G401 (cell line): Measurements from ENCODE around the gene HNF4A. TPM values are rescaled to one million over a fixed set of nuclear protein-coding genes. Genes with fewer than 3 reads are reported as not detected.

Experiments
- DNase-seq: peaks from one replicate; pipeline ENCODE4 v3.0.0-alpha.2; 2015; ENCODE audit warnings: low spot score
- in situ Hi-C: cut with HindIII; loops from 2 replicates; pipeline ENCODE4 v1.10.0; 2016; ENCODE audit warnings: low sequenced_read_pairs, mixed read lengths
- total RNA-seq: library from RNA; depleted of rRNA; stranded (reverse); fragments of >200 nt; shearing (Covaris generic); gene quantifications from 2 replicates; pipeline ENCODE4 v1.2.3, GENCODE V29; 2014

The HNF4A gene
- total RNA-seq, 1 experiment from 2014 or later, result 0.17 TPM

DNA sequence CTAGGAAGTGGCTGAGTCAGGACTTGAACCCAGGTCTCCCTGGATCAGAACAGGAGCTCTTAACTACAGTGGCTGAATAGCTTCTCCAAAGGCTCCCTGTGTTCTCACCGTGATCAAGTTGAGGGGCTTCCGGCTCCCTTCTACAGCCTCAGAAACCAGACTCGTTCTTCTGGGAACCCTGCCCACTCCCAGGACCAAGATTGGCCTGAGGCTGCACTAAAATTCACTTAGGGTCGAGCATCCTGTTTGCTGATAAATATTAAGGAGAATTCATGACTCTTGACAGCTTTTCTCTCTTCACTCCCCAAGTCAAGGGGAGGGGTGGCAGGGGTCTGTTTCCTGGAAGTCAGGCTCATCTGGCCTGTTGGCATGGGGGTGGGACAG lies 75.6 kb downstream of the HNF4A start:
- DNase-seq, result no peak
- in situ Hi-C loops, result no loop called here

DNA sequence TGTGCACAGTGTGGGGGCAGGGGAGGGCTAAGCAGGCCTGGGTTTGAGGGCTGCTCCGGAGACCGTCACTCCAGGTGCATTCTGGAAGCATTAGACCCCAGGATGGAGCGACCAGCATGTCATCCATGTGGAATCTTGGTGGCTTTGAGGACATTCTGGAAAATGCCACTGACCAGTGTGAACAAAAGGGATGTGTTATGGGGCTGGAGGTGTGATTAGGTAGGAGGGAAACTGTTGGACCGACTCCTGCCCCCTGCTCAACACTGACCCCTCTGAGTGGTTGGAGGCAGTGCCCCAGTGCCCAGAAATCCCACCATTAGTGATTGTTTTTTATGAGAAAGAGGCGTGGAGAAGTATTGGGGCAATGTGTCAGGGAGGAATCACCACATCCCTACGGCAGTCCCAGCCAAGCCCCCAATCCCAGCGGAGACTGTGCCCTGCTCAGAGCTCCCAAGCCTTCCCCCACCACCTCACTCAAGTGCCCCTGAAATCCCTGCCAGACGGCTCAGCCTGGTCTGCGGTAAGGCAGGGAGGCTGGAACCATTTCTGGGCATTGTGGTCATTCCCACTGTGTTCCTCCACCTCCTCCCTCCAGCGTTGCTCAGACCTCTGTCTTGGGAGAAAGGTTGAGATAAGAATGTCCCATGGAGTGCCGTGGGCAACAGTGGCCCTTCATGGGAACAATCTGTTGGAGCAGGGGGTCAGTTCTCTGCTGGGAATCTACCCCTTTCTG lies 76.2 kb downstream of the HNF4A start:
- in situ Hi-C loops, result no loop called here
- no peak for DNase-seq

DNA sequence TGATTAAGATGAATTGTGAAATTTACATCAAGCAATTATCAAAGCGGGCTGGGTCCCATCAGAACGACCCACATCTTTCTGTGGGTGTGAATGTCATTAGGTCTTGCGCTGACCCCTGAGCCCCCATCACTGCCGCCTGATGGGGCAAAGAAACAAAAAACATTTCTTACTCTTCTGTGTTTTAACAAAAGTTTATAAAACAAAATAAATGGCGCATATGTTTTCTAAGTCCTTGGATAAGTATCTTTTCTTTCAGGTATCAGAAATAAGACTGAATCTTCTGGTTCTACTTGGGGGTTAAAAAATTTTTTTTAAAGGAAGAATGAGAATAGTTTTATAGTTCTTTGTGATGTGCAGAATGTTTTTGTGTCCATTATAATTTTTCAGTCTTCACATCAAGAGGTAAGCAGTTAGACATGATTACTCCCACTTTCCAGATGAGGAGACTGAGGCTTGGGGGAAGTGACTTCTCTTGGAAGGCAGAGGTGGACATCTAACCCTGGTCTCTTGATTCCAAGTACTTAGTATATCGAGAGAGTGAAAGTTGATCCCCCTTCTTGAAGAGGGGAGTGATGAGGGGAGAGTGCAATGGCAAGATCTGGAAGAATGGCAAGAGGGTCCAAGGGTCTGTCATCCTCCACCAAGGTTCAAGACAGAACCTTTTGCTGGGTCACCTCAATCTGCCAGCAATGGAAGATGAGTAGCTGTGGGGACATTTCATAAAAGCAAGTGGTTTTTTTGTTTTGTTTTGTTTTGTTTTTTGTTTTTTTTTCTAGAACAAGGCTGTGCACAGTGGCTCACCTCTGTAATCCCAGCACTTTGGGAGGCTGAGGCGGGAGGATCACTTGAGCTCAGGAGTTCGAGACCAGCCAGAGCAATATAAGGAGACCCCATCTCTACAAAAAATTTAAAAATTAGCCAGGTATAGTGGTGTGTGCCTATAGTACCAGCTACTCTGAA lies 77.4 kb downstream of the HNF4A start:
- in situ Hi-C loops, result no loop called here
- no peak for DNase-seq

DNA sequence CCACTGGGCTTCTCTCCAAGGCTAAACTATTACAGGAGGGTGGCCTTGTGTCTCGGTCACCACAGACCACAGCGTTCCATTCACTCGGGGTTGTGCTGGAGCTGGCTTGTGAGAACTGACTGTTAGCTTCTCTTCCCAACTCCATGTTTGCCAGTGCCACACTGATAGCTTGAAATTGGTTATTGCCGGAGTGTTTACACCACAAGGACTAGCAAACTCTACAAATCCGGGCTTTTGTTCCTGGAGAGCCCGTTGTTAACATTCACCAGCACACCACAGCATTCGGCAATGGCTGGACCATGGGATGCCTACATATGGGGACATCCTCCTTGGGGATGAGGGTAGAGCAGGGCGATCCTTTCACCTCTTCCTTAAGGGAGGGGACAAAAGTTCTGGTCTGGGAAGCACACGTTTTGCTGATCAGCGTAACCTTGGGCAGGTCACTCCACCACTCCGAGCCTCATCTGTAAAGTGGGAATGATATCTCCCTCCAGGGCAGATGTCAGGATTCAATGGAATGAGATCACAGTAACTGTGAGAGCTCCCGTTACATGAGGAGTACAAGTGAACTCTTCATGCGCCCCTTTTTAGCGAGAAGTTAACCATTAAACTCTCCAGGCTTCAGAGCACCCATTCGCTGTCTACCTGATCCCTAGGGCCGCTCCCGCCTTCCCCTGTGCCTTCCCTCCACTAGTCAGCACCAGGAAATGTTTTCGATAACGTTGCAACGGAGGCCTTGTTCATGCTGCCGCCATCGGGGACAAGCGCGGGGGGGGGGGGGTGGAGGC lies 78.4 kb downstream of the HNF4A start:
- in situ Hi-C loops, result no loop called here

DNA sequence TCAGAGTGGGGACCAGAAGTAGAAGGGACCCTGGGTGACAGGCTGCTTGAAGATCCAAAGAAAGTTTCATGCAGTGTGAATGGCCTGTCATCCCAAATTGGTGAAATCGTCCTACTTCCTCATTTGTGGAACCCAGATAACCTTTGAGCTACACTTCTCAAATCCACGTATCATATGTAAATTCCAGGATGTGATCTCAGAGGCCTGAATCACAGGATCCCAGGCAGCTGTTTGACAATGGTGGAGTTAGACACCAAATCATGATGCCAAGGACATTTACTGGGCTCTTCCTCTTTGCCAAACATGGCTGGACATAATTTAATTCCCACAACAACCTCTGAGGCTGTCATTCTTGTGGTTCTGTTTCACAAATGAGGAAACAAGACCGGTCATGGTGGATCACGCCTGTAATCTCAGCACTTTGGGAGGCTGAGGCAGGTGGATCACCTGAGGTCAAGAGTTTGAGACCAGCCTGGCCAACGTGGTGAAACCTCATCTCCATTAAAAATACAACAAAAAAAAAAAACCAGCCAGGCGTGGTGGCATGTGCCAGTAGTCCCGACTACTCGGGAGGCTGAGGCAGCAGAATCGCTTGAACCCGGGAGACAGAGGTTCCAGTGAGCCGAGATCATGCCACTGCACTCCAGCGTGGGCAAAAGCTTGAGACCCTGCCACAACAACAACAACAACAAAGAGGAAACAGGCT lies 80.3 kb downstream of the HNF4A start:
- DNase-seq, result no peak

More for the DNA sequence above, 78.4 kb downstream of the HNF4A start:
- DNase-seq, result no peak

DNA sequence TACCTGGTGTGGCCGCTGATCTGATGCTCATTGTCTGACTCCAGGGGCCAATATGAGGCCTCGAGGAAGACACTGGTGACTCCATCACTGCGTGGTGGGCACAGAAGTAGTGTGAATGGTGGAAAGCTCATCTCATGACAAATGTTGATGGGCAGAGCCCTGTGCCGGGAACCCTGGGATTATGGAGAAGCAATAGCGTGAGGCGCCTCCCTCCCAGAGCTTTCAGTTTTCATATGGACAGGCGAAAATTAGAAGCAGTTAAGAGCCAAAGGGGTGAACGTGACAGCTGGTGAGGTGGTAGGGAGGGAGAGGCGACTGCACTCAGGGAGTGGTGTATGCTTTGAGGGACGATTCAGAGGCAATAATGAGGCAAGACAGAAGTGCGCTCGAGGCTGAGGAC lies 80.9 kb downstream of the HNF4A start:
- in situ Hi-C loops, result no loop called here
- no peak for DNase-seq

More for the DNA sequence above, 80.3 kb downstream of the HNF4A start:
- in situ Hi-C loops, result no loop called here

DNA sequence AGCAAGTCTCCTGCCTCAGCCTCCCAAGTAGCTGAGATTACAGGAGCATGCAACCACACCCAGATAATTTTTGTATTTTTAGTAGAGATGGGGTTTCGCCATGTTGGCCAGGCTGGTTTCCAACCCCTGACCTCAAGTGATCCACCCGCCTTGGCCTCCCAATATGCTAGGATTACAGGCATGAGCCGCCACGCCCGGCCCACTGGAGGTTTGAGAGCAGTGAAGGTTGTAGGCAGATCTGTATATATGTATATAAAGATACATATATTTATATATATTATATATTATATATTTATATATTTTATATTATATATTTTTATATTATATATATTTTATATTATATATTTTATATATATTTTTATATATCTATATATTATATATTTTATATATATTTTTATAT lies 82.0 kb downstream of the HNF4A start:
- no peak for DNase-seq
- in situ Hi-C loops, result no loop called here

DNA sequence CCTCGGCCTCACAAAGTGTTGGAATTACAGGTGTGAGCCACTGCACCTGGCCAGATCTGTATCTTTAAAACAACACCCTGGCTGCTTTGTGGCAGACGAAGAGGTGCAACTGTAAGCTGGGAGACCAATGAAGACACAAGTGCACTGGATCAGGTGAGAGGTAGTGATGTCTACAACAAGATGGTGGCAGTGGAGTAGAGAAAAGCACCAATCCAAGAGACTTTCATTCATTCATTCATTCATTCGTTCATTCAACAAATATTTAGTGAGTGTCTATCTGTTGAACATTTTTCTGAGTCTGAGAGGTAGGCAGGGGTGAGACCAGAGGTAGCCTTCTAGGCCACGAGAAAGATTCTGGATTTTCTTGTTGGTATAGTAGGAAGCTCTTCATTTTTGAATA lies 83.3 kb downstream of the HNF4A start:
- in situ Hi-C loops, result no loop called here
- DNase-seq, result no peak

DNA sequence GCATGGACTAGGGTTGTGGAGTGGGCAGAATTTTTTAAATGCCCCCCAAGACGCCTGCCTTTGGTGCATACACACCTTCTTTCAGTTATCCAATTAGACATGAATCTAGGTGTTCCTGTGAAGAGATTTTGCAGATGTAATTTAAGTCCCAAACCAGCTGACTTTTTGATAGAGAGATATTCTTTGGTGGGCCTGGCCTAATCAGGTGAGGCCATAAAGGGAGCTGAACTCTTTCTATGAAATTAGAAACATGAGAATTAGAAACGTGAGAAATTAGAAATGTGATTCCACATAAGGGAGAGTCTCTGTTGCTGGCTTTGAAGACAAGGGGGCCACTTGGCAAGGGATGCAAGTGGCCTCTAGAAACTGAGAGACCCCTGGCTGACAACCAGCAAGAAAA lies 83.8 kb downstream of the HNF4A start:
- in situ Hi-C loops, result no loop called here
- DNase-seq, result no peak

DNA sequence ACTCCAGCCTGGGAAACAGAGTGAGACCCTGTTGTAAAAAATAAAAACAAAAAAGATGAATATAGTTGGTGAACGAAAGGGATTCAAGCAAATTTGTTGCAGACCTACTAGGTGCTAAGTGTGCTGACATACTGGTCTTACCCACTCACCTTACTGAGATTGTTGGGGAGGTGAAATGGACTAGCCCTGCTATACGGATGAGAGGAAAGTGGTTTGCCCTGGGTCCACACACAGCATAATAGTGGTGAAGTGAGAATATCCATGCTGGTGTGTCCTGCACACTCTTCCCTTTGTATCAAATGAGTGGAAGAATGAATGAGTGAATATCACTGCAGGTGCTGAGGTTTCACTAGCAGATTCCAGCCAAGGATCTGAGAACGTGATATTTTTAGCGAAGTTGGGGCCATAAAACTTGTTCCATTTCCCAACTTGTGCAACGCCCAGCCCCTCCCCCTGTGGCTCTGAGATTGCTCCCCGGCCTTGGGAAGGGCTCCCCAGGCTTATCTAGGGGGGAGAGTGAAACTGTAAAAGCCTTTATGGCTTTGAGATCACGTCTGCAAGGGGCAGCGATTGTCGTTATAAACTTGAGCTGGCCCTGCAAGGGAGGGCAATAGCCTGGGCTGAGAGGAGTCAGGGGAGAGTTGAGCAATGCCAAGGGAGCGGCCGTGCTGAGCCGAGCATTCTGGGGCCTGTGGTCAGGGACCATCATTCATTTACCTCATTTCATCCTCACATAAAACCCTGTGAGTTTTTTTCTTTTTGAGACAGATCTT lies 87.0 kb downstream of the HNF4A start:
- in situ Hi-C loops, result no loop called here
- DNase-seq, result no peak

DNA sequence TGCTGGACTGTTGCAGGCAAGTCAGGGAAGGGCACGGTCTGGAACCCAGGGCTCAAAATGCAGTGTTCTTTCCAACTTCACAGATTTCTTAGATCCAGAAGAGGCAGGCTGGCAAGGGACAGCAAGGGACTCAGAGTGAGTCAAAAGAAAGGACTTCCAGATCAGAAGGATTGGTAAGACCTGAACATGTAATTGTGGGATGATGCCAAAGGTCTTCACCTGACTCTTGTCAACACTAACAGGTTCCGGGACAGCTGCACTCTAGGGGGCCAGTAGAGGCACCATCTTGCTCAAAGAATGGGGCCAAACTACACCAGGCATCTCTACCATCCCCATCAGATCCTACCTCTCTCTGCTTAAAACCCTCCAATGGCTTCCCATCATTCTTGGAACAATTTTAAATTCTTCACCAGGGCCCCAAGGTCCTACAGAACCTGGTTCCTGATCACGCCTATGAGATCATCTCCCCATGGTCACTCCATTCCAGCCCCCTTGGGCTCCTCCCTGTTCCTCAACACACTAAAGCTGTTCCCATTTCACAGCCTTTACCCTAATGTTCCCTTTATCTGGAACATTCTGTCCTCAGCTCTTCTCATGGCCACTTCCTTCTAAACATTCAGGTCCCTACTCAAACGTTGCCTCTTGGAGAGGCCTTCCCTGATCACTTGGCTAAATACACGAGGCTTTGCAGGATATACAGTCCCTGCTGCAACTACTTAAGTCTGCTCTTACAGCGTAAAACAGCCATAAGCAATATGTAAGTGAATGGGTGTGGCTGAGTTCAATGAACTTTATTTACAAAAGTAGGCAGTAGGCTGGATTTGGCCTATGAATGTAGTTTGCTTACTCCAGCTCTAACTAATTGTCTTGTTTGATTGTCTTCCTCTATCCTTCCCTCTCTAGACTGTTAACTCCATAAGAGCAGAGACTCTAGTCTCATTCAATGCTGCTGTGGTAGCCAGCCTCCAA lies 90.5 kb downstream of the HNF4A start:
- in situ Hi-C loops, result no loop called here
- no peak for DNase-seq

DNA sequence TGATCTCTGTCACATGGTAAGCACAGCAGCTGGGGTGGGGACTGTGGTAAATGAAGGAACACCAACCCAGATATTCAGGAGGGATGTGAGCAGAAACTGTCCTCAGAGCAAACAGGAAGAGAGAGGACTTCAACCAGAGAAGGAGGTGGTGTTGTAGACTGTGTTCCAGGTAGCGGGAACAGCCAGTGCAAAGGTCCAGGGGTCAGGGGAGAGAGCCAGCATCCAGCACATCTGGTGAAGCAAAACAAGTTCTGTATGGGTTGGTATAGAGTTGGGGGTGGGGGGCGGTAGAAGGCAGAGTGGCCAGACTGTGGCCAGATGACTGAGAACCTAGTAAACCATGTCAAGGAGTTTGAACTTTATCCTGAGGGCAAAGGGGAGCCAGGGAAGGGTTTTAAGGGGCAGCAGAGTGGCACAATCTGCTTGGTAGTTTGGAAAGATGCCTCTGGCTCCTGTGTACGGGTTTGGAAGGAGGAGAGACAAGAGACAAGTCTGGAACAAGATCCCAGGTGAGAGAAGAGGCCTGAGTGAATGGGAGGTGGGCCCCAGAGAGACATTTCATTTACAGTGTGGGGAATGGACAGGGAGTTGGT lies 92.4 kb downstream of the HNF4A start:
- no peak for DNase-seq
- in situ Hi-C loops, result no loop called here

DNA sequence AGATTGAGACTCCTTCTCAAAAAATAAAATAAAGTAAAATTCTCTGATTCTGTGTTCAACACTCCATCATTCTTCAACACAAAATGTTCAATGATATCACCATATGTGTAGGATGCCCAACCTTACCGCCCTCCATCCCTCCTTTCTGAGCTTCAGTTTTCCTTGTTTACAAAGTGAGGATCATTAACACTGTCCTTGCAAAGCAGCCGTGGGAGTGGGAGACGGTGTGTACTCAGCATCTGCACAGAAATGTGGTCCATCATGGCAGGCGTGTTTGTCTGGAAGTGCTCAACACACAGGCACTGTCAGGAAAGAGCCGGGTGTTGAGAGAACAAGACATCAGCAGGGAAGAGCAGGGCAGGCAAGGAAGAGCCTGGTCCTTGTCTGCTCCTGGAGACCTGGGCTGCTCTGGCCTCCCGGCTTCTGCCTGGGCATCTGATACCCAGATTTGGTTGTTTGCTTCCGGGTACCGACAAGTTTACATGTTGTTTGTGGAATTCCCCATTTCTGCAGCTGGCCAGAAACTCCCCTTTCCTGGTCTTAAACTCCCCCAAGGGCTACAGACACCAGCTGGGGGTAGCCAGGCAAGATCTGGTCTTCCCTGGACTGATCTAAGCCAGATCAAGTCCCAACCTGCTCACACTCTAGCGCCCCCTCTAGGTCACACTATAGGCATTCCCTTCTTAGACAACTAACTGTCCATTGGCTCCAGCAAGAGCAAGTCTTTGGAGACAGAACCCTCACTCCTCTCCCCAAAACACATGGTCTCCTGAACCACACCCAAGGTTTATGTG lies 93.5 kb downstream of the HNF4A start:
- no peak for DNase-seq
- in situ Hi-C loops, result no loop called here

DNA sequence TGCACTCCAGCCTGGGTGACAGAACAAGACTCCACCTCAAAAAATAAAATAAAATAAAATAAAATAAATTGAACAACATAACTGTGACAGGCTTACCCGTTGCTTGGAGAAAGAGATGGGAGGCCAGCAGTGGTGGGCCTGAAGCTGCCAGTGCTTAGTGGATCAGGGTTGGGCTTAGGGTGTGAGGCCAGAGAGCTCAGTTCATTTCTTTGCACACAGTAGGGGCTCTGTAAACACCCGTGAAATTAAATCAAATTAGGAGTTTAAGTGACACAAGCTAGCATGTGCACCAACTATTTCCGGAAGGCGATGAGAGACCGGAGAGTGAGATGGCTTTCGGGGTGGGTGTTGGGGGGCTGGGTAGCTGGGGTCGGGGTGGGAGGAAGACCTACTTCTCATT lies 94.4 kb downstream of the HNF4A start:
- DNase-seq, result no peak
- in situ Hi-C loops, result no loop called here

DNA sequence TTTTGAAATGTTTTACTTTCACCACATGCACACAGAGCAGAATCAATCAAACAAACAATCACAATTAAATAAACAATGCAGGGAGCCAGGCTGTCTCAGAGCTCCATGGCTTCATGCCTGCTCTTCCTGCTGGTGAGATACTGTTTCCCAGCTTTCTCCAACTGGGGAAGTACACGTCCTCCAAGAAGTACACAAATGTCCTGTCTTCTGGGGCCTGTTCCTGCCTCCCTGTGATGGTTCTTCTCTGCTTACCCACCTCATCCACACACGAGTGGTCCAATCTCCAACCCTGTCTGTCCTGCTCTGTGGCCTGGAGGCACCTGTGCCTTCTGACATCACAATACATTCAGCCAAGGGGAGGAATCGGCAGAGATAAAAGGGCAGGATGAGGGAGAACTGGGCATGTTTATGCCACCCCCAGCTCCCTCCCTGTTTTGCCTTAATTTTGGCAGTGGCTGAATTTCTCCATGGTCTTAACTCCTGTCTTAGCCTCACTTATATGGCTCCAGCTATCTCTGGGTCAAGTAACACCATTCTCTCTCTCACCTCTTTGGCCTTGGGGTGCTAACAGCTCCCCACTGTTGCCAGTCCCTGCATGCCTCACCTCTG lies 94.9 kb downstream of the HNF4A start:
- in situ Hi-C loops, result no loop called here

DNA sequence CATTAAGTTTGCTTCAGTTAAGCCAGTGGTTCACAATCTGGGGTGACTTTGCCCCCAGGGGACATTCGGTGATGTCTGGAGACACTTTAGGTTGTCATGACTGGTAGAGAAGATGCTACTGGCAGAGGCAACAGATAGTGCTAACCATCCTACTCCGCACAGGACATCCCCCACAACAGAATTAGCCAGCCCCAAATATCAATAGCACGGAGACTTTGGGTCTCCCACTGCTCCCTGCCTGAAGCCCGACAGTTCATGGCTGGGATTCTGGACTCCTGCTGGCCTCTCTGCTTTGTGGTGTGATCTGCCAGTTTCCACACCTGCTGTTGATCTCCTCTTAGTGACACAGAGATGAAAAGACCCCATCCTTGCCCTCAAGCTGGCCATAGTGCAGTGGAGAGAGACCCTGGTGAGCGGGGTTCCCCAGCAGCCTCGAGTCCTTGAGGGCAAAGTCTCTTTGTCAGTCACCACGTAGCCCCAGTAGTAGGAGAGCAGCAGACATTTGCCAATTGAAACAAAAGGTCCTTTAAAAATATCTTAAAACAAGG lies 95.5 kb downstream of the HNF4A start:
- in situ Hi-C loops, result no loop called here
- no peak for DNase-seq

More for the DNA sequence above, 94.9 kb downstream of the HNF4A start:
- DNase-seq, result no peak
